ENCODE data around the gene FAM193A.

- no peak for TF ChIP-seq GATA2 (IDR thresholded peaks at IDR 0.05; ENCODE audit: low read depth, low read length)
- no peak for TF ChIP-seq GATA3 (IDR thresholded peaks at IDR 0.05; ENCODE audit: low read depth, low read length)
Observed at GRCh38 chr4:2672082-2672481, 135.6 kb downstream of the FAM193A start.

All from SH-SY5Y (cell line).